Spleen (tissue), 7 donors: ENCODE results near the gene COL4A1.

Source experiments
- POLR2A ChIP-seq, 3 donors: fragments of 450-650 bp; IDR thresholded peaks; one replicate each; pipeline ENCODE4 v1.5.1; 2017; ENCODE audit warnings: antibody characterized with exemption in 3 of 3, mild to moderate bottlenecking in 1 of 3
- POLR2AphosphoS5 ChIP-seq, 3 donors: sonication (generic); formaldehyde crosslinking; IDR thresholded peaks; one replicate each; pipeline ENCODE4 v1.5.1; 2017; ENCODE audit warnings: antibody characterized with exemption in 3 of 3
- TF ChIP-seq, protein P1 (sequence below), 11 experiments: fragments of 200-600 bp in 7 of 11; fragments of 450-650 bp in 4 of 11; sonication (generic) in 4 of 11; IDR thresholded peaks in 8 of 11; conservative IDR thresholded peaks in 3 of 11; 1 replicate in 7 of 11; 2 replicates in 4 of 11; pipeline versions ENCODE4 v1.4.0 to v1.8.0; 2016 to 2021; ENCODE audit warnings: antibody characterized with exemption in 11 of 11, inconsistent platforms in 4 of 11, mild to moderate bottlenecking in 1 of 11
- donor health status: DM: no; HTN: no; CAD: no; lungs with moderate emphysema.
- donor health status: DM: no; HTN: no; CAD: no.
- donor health status: DM: no; HTN: no; CAD: no.

DNA sequence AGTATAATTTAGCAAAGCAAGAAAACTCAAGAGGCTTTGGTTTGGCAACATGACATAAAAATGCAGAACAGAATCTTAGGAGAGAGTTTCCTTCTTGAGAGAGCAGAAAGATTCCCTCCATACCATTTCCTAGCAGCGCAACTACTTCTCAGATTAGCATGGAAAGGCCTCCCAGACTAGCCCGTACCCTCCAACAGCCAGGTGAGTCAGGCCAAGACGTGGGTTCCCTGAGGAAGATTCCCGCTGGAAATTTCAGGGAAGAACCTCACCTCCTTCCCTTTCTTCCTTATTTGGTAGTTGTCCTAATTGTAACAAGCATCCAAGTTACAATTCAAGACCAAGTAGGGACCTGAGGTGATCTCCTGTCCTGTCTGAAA, 12.4 kb upstream of the COL4A1 start:
- TF ChIP-seq POLR2A (IDR thresholded peaks at IDR 0.05) (no peak), POLR2AphosphoS5 (IDR thresholded peaks at IDR 0.05) (no peak)
- TF ChIP-seq, protein P1, sequence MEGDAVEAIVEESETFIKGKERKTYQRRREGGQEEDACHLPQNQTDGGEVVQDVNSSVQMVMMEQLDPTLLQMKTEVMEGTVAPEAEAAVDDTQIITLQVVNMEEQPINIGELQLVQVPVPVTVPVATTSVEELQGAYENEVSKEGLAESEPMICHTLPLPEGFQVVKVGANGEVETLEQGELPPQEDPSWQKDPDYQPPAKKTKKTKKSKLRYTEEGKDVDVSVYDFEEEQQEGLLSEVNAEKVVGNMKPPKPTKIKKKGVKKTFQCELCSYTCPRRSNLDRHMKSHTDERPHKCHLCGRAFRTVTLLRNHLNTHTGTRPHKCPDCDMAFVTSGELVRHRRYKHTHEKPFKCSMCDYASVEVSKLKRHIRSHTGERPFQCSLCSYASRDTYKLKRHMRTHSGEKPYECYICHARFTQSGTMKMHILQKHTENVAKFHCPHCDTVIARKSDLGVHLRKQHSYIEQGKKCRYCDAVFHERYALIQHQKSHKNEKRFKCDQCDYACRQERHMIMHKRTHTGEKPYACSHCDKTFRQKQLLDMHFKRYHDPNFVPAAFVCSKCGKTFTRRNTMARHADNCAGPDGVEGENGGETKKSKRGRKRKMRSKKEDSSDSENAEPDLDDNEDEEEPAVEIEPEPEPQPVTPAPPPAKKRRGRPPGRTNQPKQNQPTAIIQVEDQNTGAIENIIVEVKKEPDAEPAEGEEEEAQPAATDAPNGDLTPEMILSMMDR (IDR thresholded peaks at IDR 0.05 in 8 of 11, conservative IDR thresholded peaks at IDR 0.05 in 3 of 11), result no peak
